ENCODE data around the gene OR10D3.
"Not testable (repeated sequence)": the region's sequence is repeated elsewhere in the genome, so short reads cannot be mapped to it uniquely, and the experiment has no call there.

OR10D3 gene

DNA sequence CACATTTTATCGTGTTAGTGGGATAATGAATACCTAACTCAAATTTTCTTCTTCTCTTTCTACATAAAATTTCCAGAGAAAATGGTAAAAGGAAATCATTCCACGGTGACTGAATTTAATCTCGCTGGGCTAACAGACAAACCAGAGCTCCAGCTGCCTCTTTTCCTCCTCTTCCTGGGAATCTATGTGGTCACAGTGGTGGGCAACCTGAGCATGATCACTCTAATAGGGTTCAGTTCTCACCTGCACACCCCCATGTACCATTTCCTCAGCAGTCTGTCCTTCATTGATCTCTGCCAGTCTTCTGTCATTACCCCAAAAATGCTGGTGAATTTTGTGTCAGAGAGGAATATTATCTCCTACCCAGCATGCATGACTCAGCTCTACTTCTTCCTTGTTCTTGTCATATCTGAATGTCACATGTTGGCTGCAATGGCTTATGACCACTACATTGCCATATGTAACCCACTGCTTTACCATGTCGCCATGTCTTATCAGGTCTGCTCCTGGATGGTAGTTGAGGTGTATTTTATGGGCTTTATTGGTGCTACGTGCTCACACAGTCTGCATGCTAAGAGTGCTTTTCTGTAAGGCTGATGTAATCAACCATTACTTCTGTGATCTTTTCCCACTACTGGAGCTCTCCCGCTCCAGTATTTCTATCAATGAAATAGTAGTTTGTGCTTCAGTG is 24.1 kb downstream of the OR10D3 start:
- no peaks in the 10 kb centered on the region for H3K27me3 Mint-ChIP-seq (ENCODE audit: low read depth)
- no peak overlapping the region for H3K27ac Mint-ChIP-seq
- no peaks in the 10 kb centered on the region for H3K4me1 Mint-ChIP-seq (ENCODE audit: low read depth)
- no peaks in the 10 kb centered on the region for H3K36me3 Mint-ChIP-seq (ENCODE audit: low read depth)
- DNase-seq (ENCODE audit: low spot score): no peak
- no peak overlapping the region for H3K4me3 Mint-ChIP-seq
- no peaks in the 10 kb centered on the region for H3K9me3 Mint-ChIP-seq

DNA sequence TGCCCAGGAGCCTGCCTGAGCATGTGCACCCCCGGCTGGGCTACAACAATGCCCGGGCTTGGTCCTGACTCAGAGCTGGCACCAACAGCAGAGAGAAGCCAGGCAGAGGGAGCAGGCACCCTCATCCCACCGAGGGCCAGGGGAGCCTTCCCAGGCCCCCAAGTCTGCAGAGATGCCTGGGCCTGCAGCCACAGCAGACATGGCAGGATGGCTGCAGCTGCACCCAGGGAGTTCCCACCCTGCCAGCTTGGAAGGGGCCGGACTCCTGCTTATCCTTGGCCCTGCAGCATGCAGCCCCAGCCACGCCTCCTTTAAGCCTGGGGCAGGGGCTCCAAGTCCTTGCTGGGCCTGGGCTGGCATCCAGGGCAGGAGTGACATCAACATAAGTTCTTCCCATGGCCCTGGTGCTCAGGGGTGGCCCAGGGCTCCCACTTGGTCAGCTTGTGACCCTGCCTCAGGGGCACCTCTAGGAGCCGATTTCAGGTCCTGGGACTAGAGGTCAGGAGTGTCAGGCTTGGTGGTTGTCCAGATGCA is 26.7 kb downstream of the OR10D3 start:
- no peaks in the 10 kb centered on the region for H3K36me3 Mint-ChIP-seq (ENCODE audit: low read depth)
- H3K4me1 Mint-ChIP-seq (ENCODE audit: low read depth): no peaks in the 10 kb centered on the region
- no peaks in the 10 kb centered on the region for H3K9me3 Mint-ChIP-seq
- H3K27me3 Mint-ChIP-seq (ENCODE audit: low read depth): peaks cover 2% of the 10 kb centered on the region
- DNase-seq (ENCODE audit: low spot score): no peak
- H3K4me3 Mint-ChIP-seq: no peak overlapping the region
- H3K27ac Mint-ChIP-seq: no peak overlapping the region

DNA sequence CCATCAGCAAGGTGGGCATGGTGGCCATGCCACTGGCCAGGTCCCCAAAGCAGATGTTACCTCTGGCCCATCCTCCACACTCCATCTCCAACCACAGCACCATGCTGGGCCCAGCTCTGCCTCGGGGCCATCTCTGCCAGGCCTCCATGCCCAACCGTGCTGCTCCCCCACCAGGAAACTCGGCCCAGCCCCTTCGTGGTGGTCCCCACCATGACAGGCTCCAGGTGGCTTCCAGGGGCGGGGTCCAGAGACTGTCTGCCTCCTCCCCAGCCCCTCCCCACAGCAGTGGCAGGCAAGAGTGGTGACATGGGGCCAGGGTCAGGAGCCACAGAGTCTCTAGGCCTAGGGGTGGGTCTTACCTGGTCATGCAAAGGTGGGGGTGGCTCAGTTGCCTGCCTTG is 27.3 kb downstream of the OR10D3 start:
- peaks cover 2% of the 10 kb centered on the region for H3K27me3 Mint-ChIP-seq (ENCODE audit: low read depth)
- no peak for DNase-seq (ENCODE audit: low spot score)
- H3K36me3 Mint-ChIP-seq (ENCODE audit: low read depth): no peaks in the 10 kb centered on the region
- no peak overlapping the region for H3K4me3 Mint-ChIP-seq
- no peaks in the 10 kb centered on the region for H3K4me1 Mint-ChIP-seq (ENCODE audit: low read depth)
- H3K27ac Mint-ChIP-seq: no peak overlapping the region
- no peaks in the 10 kb centered on the region for H3K9me3 Mint-ChIP-seq

DNA sequence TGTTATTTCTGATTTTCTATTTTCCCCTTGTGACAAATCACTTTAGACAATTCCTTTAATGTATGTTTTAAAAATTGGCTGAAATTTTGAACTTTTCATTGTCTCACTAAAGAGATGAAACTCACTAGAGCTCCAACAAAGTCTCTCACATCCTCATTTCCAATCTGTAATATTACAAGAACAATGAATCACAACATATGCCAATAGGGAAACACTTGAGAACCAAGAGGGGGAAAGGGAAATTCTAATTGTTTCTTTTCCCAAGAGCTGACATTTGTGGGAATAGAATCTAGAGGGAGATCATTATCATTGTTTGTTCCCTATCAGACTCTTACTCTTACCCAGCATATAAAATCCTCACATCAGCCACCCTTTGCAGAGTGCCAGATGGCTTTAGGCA is 28.2 kb downstream of the OR10D3 start:
- H3K4me1 Mint-ChIP-seq (ENCODE audit: low read depth): no peaks in the 10 kb centered on the region
- H3K4me3 Mint-ChIP-seq: no peak overlapping the region
- DNase-seq (ENCODE audit: low spot score): no peak
- H3K9me3 Mint-ChIP-seq: no peaks in the 10 kb centered on the region
- no peak overlapping the region for H3K27ac Mint-ChIP-seq
- no peaks in the 10 kb centered on the region for H3K36me3 Mint-ChIP-seq (ENCODE audit: low read depth)
- peaks cover 2% of the 10 kb centered on the region for H3K27me3 Mint-ChIP-seq (ENCODE audit: low read depth)

DNA sequence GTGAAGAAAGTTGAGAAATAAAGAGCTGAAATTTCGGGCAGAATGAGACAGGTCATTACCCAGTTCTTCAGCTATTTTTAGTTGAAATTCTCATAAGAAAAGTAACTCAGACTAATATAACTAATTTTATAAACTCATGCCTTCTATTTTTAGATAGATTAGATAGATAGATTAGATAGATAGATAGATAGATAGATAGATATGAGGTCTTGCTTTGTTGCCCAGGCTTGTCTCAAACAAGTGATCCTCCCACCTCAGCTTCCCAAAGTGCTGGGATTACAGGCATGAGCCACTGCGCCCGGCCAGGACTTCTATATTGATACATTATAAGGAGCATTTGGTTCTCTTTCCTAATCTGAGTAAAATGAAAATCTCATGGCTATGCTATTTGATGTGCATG is 30.9 kb downstream of the OR10D3 start:
- no peak overlapping the region for H3K27ac Mint-ChIP-seq
- no peak overlapping the region for H3K4me3 Mint-ChIP-seq

DNA sequence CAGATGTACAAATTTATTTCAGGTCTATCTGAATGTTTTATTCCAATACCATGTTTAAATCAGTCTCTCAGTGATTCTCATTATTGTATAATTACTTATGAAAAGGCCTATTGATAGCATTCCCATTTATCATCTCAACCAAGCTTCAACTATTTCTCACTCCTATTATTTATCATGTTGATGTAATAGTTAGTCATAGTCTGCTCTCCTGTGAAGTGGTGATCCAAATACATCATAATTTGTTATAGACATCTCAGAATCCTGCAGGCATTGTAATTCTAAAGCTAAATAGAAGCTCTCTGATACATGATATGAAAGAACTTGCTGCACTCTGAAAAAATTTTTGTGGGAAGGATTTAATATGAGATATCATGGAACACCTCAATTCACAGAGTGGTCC is 36.0 kb downstream of the OR10D3 start:
- Mint-ChIP-seq H3K4me3 (no peak overlapping the region), H3K27me3 (ENCODE audit: low read depth) (no peaks in the 10 kb centered on the region), H3K4me1 (ENCODE audit: low read depth) (no peaks in the 10 kb centered on the region), H3K9me3 (no peaks in the 10 kb centered on the region), H3K36me3 (ENCODE audit: low read depth) (no peaks in the 10 kb centered on the region), H3K27ac (no peak overlapping the region)
- no peak for DNase-seq (ENCODE audit: low spot score)

More for the DNA sequence above, 30.9 kb downstream of the OR10D3 start:
- Mint-ChIP-seq H3K9me3 (no peaks in the 10 kb centered on the region), H3K27me3 (ENCODE audit: low read depth) (peaks cover 2% of the 10 kb centered on the region), H3K36me3 (ENCODE audit: low read depth) (no peaks in the 10 kb centered on the region), H3K4me1 (ENCODE audit: low read depth) (no peaks in the 10 kb centered on the region)
- DNase-seq (ENCODE audit: low spot score): no peak

DNA sequence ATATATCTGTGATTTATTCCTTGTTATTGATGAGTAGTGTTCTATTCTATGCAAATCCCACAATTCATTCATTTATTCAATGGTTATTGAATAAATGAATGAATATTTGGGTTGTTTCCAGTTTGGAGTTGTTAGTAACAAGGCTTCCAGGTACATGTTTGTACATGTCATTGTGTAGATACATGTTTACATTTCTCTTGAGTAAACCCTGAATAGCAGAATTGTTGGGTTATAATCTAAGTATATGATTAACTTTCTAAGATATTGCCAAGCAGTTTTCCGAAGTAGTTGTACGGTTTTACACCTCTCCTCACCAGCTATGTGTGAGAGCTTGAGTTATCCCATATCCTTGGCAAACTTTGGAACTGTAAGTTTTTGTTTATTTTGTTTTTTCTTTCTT is 39.3 kb downstream of the OR10D3 start:
- no peaks in the 10 kb centered on the region for H3K36me3 Mint-ChIP-seq (ENCODE audit: low read depth)
- H3K9me3 Mint-ChIP-seq: no peaks in the 10 kb centered on the region
- no peak overlapping the region for H3K4me3 Mint-ChIP-seq
- H3K27me3 Mint-ChIP-seq (ENCODE audit: low read depth): no peaks in the 10 kb centered on the region
- no peaks in the 10 kb centered on the region for H3K4me1 Mint-ChIP-seq (ENCODE audit: low read depth)
- no peak for DNase-seq (ENCODE audit: low spot score)
- H3K27ac Mint-ChIP-seq: no peak overlapping the region

DNA sequence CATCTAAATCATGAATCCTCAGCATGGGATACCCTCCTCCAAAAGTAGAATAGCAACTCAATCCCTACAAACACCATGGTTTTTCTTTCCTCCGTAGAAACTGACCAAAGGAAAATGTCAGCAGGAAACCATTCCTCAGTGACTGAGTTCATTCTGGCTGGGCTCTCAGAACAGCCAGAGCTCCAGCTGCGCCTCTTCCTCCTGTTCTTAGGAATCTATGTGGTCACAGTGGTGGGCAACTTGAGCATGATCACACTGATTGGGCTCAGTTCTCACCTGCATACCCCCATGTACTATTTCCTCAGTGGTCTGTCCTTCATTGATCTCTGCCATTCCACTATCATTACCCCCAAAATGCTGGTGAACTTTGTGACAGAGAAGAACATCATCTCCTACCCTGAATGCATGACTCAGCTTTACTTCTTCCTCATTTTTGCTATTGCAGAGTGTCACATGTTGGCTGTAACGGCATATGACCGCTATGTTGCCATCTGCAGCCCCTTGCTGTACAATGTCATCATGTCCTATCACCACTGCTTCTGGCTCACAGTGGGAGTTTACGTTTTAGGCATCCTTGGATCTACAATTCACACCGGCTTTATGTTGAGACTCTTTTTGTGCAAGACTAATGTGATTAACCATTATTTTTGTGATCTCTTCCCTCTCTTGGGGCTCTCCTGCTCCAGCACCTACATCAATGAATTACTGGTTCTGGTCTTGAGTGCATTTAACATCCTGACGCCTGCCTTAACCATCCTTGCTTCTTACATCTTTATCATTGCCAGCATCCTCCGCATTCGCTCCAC is 41.7 kb downstream of the OR10D3 start:
- not testable (repeated sequence) for DNase-seq (ENCODE audit: low spot score); H3K4me3 Mint-ChIP-seq

DNA sequence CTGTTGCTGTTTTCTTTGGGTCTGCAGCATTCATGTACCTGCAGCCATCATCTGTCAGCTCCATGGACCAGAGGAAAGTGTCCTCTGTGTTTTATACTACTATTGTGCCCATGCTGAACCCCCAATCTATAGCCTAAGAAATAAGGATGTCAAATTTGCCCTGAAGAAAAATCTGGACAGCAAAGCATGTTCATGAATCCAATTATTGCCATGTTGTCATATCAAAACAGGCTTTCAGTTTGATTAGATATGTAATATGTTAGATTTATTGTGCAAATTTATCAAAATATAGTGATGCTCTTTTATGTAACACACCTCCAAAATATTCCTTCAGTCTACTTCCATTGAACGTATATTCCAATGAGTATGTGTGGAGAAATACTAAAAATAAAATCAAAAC is 42.3 kb downstream of the OR10D3 start:
- Mint-ChIP-seq H3K27ac (no peak overlapping the region), H3K36me3 (ENCODE audit: low read depth) (no peaks in the 10 kb centered on the region)
- DNase-seq (ENCODE audit: low spot score): no peak

More for the DNA sequence above, 41.7 kb downstream of the OR10D3 start:
- not testable (repeated sequence) for H3K27ac Mint-ChIP-seq; H3K27me3 Mint-ChIP-seq (ENCODE audit: low read depth); H3K9me3 Mint-ChIP-seq; H3K4me1 Mint-ChIP-seq (ENCODE audit: low read depth); H3K36me3 Mint-ChIP-seq (ENCODE audit: low read depth)

DNA sequence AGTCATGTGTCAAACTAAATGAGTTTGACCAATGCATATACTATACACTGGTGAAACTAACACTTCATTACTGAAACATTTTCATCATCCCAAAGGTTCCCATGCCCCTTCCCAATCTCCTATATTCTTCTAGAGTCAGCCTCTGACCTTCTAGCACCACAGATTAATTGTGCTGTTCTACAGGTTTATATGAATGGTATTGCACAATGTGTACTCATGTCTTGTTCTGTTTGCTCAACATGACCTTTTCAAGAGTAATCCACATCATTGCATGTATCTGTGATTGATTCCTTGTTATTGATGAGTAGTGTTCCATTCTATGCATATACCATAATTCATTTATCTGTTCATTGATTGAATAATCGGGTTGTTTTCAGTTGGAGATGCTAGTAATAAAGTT is 50.2 kb downstream of the OR10D3 start:
- H3K4me1 Mint-ChIP-seq (ENCODE audit: low read depth): no peaks in the 10 kb centered on the region

More for the DNA sequence above, 42.3 kb downstream of the OR10D3 start:
- no peak overlapping the region for H3K4me3 Mint-ChIP-seq
- H3K27me3 Mint-ChIP-seq (ENCODE audit: low read depth): no peaks in the 10 kb centered on the region
- no peaks in the 10 kb centered on the region for H3K9me3 Mint-ChIP-seq
- H3K4me1 Mint-ChIP-seq (ENCODE audit: low read depth): no peaks in the 10 kb centered on the region

More for the DNA sequence above, 50.2 kb downstream of the OR10D3 start:
- Mint-ChIP-seq H3K9me3 (no peaks in the 10 kb centered on the region), H3K4me3 (no peak overlapping the region), H3K36me3 (ENCODE audit: low read depth) (no peaks in the 10 kb centered on the region), H3K27ac (no peak overlapping the region), H3K27me3 (ENCODE audit: low read depth) (no peaks in the 10 kb centered on the region)
- DNase-seq (ENCODE audit: low spot score): no peak
